IMR-90 (cell line): ENCODE data around the gene YPEL4.

Experiments used
- BHLHE40 ChIP-seq: fragments of 150-350 bp; IDR thresholded peaks from 2 replicates; pipeline ENCODE4 v1.6.1; 2016; ENCODE audit warnings: mild to moderate bottlenecking, low read depth, low read length
- CEBPB ChIP-seq: IDR thresholded peaks from 2 replicates; pipeline ENCODE4 v1.6.1; 2012; ENCODE audit warnings: low read depth, low read length, improper control_type of control experiment
- MXI1 ChIP-seq: IDR thresholded peaks from 2 replicates; pipeline ENCODE4 v1.6.1; 2012; ENCODE audit warnings: low read depth, mild to moderate bottlenecking, low read length, moderate library complexity, borderline replicate concordance
- RCOR1 ChIP-seq: IDR thresholded peaks from 2 replicates; pipeline ENCODE4 v1.6.1; 2012; ENCODE audit warnings: mild to moderate bottlenecking, low read length, improper control_type of control experiment; ENCODE audit not compliant: insufficient replicate concordance
- RFX5 ChIP-seq: IDR thresholded peaks from 2 replicates; pipeline ENCODE4 v1.8.0; 2012; ENCODE audit warnings: low read depth, mild to moderate bottlenecking, low read length, moderate library complexity
- SMC3 ChIP-seq: fragments of 150-350 bp; IDR thresholded peaks from 2 replicates; pipeline ENCODE4 v1.6.1; 2016; ENCODE audit warnings: low read depth, mild to moderate bottlenecking, antibody characterized with exemption, low read length, moderate library complexity
- TF ChIP-seq, protein P1 (sequence below): conservative IDR thresholded peaks from 2 replicates; pipeline ENCODE4 v1.5.1; 2012; ENCODE audit warnings: mild to moderate bottlenecking, low read depth, low read length, improper control_type of control experiment
- TF ChIP-seq, protein P2 (sequence below): fragments of 150-350 bp; IDR thresholded peaks from 2 replicates; pipeline ENCODE4 v1.6.1; 2017; ENCODE audit warnings: mild to moderate bottlenecking, antibody characterized with exemption, low read length, low read depth

DNA sequence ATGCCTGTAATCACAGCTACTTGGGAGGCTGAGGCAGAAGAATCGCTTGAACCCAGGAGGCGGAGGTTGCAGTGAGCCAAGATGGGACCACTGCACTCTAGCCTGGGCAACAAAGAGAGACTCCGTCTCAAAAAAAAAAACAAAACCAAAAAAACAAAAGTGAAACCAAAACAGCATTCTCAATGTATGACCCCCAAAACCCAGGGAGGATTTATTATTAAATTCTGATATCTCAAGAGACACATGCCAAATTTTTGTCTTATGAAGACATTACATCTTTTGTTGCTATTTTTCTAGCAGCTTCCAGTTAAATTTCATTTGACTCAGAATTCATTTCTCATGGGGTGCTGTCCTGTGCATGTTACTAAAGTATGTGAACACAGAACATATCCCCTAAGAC lies 3.0 kb upstream of the YPEL4 start:
- TF ChIP-seq, protein P1, sequence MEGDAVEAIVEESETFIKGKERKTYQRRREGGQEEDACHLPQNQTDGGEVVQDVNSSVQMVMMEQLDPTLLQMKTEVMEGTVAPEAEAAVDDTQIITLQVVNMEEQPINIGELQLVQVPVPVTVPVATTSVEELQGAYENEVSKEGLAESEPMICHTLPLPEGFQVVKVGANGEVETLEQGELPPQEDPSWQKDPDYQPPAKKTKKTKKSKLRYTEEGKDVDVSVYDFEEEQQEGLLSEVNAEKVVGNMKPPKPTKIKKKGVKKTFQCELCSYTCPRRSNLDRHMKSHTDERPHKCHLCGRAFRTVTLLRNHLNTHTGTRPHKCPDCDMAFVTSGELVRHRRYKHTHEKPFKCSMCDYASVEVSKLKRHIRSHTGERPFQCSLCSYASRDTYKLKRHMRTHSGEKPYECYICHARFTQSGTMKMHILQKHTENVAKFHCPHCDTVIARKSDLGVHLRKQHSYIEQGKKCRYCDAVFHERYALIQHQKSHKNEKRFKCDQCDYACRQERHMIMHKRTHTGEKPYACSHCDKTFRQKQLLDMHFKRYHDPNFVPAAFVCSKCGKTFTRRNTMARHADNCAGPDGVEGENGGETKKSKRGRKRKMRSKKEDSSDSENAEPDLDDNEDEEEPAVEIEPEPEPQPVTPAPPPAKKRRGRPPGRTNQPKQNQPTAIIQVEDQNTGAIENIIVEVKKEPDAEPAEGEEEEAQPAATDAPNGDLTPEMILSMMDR, result no peak
- TF ChIP-seq CEBPB, result no peak
- no peak for TF ChIP-seq BHLHE40
- no peak for TF ChIP-seq RCOR1
- no peak for TF ChIP-seq MXI1
- TF ChIP-seq RFX5, result no peak
- TF ChIP-seq, protein P2, sequence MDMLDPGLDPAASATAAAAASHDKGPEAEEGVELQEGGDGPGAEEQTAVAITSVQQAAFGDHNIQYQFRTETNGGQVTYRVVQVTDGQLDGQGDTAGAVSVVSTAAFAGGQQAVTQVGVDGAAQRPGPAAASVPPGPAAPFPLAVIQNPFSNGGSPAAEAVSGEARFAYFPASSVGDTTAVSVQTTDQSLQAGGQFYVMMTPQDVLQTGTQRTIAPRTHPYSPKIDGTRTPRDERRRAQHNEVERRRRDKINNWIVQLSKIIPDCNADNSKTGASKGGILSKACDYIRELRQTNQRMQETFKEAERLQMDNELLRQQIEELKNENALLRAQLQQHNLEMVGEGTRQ, result no peak
- no peak for TF ChIP-seq SMC3
